H9 (cell line): ENCODE measurements around the gene INCENP. TPM values are rescaled to one million over a fixed set of nuclear protein-coding genes. Genes with fewer than 3 reads are reported as not detected.
A peak's percentile ranks its signal among the peaks of the same experiment; 100 is the strongest.

Experiments used
- DNase-seq: peaks from one replicate; pipeline ENCODE4 v3.0.0-alpha.2; 2017
- H2AFZ ChIP-seq: one replicate; pipeline ENCODE4 v1.6.1; 2013; ENCODE audit warnings: mild to moderate bottlenecking, low read length, control low read depth, moderate library complexity
- H2AK5ac ChIP-seq: 2 replicates; pipeline ENCODE4 v1.6.1; 2013; ENCODE audit warnings: low read length, control low read depth, mixed read lengths; ENCODE audit not compliant: insufficient read length
- H2BK120ac ChIP-seq: one replicate; pipeline ENCODE4 v1.6.1; 2013; ENCODE audit warnings: low read depth, mild to moderate bottlenecking, low read length, control low read depth, inconsistent platforms; ENCODE audit not compliant: poor library complexity, severe bottlenecking
- H2BK12ac ChIP-seq: 2 replicates; pipeline ENCODE4 v1.6.1; 2013; ENCODE audit warnings: low read length, control low read depth, mixed read lengths, low read depth; ENCODE audit not compliant: insufficient read length
- H2BK15ac ChIP-seq: 2 replicates; pipeline ENCODE4 v1.6.1; 2013; ENCODE audit warnings: low read depth, low read length, control low read depth
- H2BK20ac ChIP-seq: one replicate; pipeline ENCODE4 v1.6.1; 2013; ENCODE audit warnings: low read depth, mild to moderate bottlenecking, low read length, control low read depth, inconsistent platforms; ENCODE audit not compliant: poor library complexity, severe bottlenecking
- H2BK5ac ChIP-seq: 2 replicates; pipeline ENCODE4 v1.6.1; 2013; ENCODE audit warnings: low read length, control low read depth, mixed read lengths; ENCODE audit not compliant: insufficient read length
- H3K14ac ChIP-seq: 2 replicates; pipeline ENCODE4 v1.6.1; 2013; ENCODE audit warnings: low read length, control low read depth; ENCODE audit not compliant: insufficient read depth
- H3K18ac ChIP-seq: 2 replicates; pipeline ENCODE4 v1.6.1; 2013; ENCODE audit warnings: low read depth, mild to moderate bottlenecking, mixed read lengths, low read length, control low read depth; ENCODE audit not compliant: insufficient read length
- H3K23ac ChIP-seq: 2 replicates; pipeline ENCODE4 v1.6.1; 2013; ENCODE audit warnings: low read length, control low read depth, mixed read lengths, low read depth; ENCODE audit not compliant: insufficient read length
- H3K23me2 ChIP-seq: 2 replicates; pipeline ENCODE4 v1.6.1; 2013; ENCODE audit warnings: low read depth, mild to moderate bottlenecking, mixed read lengths, low read length, control low read depth; ENCODE audit not compliant: insufficient read length, poor library complexity, severe bottlenecking
- H3K27ac ChIP-seq: 2 replicates; pipeline ENCODE4 v1.5.1; 2013; ENCODE audit warnings: low read length, control low read depth, mixed read lengths, low read depth; ENCODE audit not compliant: insufficient read length
- H3K27me3 ChIP-seq: 2 replicates; pipeline ENCODE4 v1.6.1; 2013; ENCODE audit warnings: low read length, control low read depth, inconsistent platforms; ENCODE audit not compliant: insufficient read depth
- H3K4ac ChIP-seq: 2 replicates; pipeline ENCODE4 v1.6.1; 2013; ENCODE audit warnings: low read depth, mild to moderate bottlenecking, control low read depth, inconsistent platforms, low read length, moderate library complexity
- H3K4me1 ChIP-seq: 2 replicates; pipeline ENCODE4 v1.6.1; 2013; ENCODE audit warnings: low read length, control low read depth, inconsistent platforms; ENCODE audit not compliant: insufficient read depth
- H3K4me2 ChIP-seq: 2 replicates; pipeline ENCODE4 v1.6.1; 2013; ENCODE audit warnings: low read length, control low read depth, mixed read lengths; ENCODE audit not compliant: insufficient read length, insufficient read depth
- H3K56ac ChIP-seq: 2 replicates; pipeline ENCODE4 v1.6.1; 2013; ENCODE audit warnings: low read depth, mild to moderate bottlenecking, mixed read lengths, low read length, control low read depth; ENCODE audit not compliant: insufficient read length
- H3K79me1 ChIP-seq: 2 replicates; pipeline ENCODE4 v1.6.1; 2013; ENCODE audit warnings: low read depth, mild to moderate bottlenecking, moderate library complexity, low read length, control low read depth, inconsistent platforms; ENCODE audit not compliant: insufficient read depth, poor library complexity, severe bottlenecking
- H3K79me2 ChIP-seq: 2 replicates; pipeline ENCODE4 v1.6.1; 2013; ENCODE audit warnings: low read length, control low read depth, inconsistent platforms; ENCODE audit not compliant: insufficient read depth
- H3K9ac ChIP-seq: 2 replicates; pipeline ENCODE4 v1.6.1; 2013; ENCODE audit warnings: low read length, control low read depth, mixed read lengths; ENCODE audit not compliant: insufficient read length; ENCODE audit errors: extremely low read depth
- H3K9me3 ChIP-seq: one replicate; pipeline ENCODE4 v1.6.1; 2013; ENCODE audit warnings: low read depth, low read length, inconsistent platforms; ENCODE audit not compliant: control insufficient read depth
- H3T11ph ChIP-seq: one replicate; pipeline ENCODE4 v1.6.1; 2013; ENCODE audit warnings: mild to moderate bottlenecking, low read length, control low read depth, inconsistent platforms
- H4K20me1 ChIP-seq: one replicate; pipeline ENCODE4 v1.6.1; 2013; ENCODE audit not compliant: control insufficient read depth, insufficient read length, insufficient read depth
- H4K5ac ChIP-seq: 2 replicates; pipeline ENCODE4 v1.6.1; 2013; ENCODE audit warnings: low read depth, mild to moderate bottlenecking, mixed read lengths, low read length, control low read depth; ENCODE audit not compliant: insufficient read length
- H4K8ac ChIP-seq: replicated peaks from 2 replicates; pipeline ENCODE4 v1.6.1; 2013; ENCODE audit warnings: low read length, control low read depth, mixed read lengths, low read depth; ENCODE audit not compliant: insufficient read length
- H4K91ac ChIP-seq: 2 replicates; pipeline ENCODE4 v1.6.1; 2013; ENCODE audit warnings: low read depth, mild to moderate bottlenecking, moderate library complexity, mixed read lengths, low read length, control low read depth; ENCODE audit not compliant: insufficient read length
- H3K27ac Mint-ChIP-seq, 3 experiments: 2 replicates in 2 of 3; 3 replicates in 1 of 3; pipeline ENCODE4 v1.8.0; 2020 to 2021; ENCODE audit warnings: mixed read lengths in 3 of 3, mild to moderate bottlenecking in 1 of 3, moderate library complexity in 1 of 3
- H3K27me3 Mint-ChIP-seq: 2 replicates; pipeline ENCODE4 v1.8.0; 2021; ENCODE audit warnings: low read depth, mild to moderate bottlenecking, moderate library complexity, mixed read lengths
- H3K36me3 Mint-ChIP-seq, 3 experiments: 2 replicates in 2 of 3; 3 replicates in 1 of 3; pipeline ENCODE4 v1.8.0; 2020 to 2021; ENCODE audit warnings: low read depth in 3 of 3, mixed read lengths in 3 of 3; ENCODE audit not compliant: insufficient read depth in 1 of 3
- H3K4me1 Mint-ChIP-seq, 2 experiments: 2 replicates each; pipeline ENCODE4 v1.8.0; 2020; ENCODE audit warnings: mixed read lengths in 2 of 2
- H3K4me3 Mint-ChIP-seq, 2 experiments: 2 replicates in 1 of 2; 3 replicates in 1 of 2; pipeline ENCODE4 v1.8.0; 2020 to 2021; ENCODE audit warnings: mild to moderate bottlenecking in 2 of 2, mixed read lengths in 2 of 2, moderate library complexity in 1 of 2
- H3K9me3 Mint-ChIP-seq, 2 experiments: 2 replicates in 1 of 2; 3 replicates in 1 of 2; pipeline ENCODE4 v1.8.0; 2020; ENCODE audit warnings: mild to moderate bottlenecking in 2 of 2, mixed read lengths in 2 of 2, moderate library complexity in 1 of 2
- WGBS: extraction: QIAGEN DNeasy Blood & Tissue Kit; methylation state at CpG from one replicate; pipeline ENCODE4 v1.1.7; 2013; ENCODE audit warnings: missing lambda C conversion rate, low lambda C conversion rate, mixed read lengths; ENCODE audit not compliant: insufficient read length; ENCODE audit errors: extremely low coverage; 5-methylcytosine and 5-hydroxymethylcytosine counted together
- total RNA-seq: library from RNA; stranded (reverse); gene quantifications from 2 replicates; pipeline ENCODE4 v1.2.1, GENCODE V29; 2021
- TF ChIP-seq, protein P1 (sequence below): fragments of 200-600 bp; sonication (generic); conservative IDR thresholded peaks from 3 replicates; pipeline ENCODE4 v1.8.0; 2021; ENCODE audit warnings: antibody characterized with exemption, mild to moderate bottlenecking

The INCENP gene
- total RNA-seq, 1 experiment from 2014 or later, result 99.9 TPM

DNA sequence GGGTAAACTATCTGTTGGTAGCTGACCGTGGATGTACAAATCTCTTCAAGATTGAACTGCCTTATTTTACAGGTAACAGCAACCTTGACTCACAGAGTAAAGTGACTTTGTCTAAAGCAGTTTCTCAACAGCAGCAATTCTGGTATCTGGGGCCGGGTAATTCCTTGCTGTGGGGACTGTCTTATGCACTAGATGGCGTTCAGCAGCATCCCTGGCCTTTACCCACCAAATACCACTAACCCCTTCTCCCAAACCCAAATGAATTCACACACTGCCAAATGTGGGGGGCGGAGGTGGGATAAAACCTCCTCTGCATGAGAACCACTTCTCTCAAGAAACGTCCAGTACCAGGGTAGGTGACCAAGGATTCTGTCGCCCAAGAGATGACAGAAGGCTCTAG is 1.7 kb upstream of the INCENP start:
- no peak overlapping the region for H2AK5ac ChIP-seq
- no peak overlapping the region for H3K14ac ChIP-seq
- H3K79me2 ChIP-seq, result peaks cover 26% of the 10 kb centered on the region; the same call in 1 of the 2 replicates
- H2BK5ac ChIP-seq, result no peak overlapping the region
- H3K79me1 ChIP-seq, result peaks cover 5% of the 10 kb centered on the region
- peak; percentile 59 for DNase-seq
- H3K56ac ChIP-seq, result no peak overlapping the region
- TF ChIP-seq, protein P1, sequence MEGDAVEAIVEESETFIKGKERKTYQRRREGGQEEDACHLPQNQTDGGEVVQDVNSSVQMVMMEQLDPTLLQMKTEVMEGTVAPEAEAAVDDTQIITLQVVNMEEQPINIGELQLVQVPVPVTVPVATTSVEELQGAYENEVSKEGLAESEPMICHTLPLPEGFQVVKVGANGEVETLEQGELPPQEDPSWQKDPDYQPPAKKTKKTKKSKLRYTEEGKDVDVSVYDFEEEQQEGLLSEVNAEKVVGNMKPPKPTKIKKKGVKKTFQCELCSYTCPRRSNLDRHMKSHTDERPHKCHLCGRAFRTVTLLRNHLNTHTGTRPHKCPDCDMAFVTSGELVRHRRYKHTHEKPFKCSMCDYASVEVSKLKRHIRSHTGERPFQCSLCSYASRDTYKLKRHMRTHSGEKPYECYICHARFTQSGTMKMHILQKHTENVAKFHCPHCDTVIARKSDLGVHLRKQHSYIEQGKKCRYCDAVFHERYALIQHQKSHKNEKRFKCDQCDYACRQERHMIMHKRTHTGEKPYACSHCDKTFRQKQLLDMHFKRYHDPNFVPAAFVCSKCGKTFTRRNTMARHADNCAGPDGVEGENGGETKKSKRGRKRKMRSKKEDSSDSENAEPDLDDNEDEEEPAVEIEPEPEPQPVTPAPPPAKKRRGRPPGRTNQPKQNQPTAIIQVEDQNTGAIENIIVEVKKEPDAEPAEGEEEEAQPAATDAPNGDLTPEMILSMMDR, result peak; percentile 57
- H3K9me3 ChIP-seq, result no peaks in the 10 kb centered on the region
- no peak overlapping the region for H3K27ac Mint-ChIP-seq
- no peaks in the 10 kb centered on the region for H4K20me1 ChIP-seq
- peak overlapping the region; percentile 49 for H2AFZ ChIP-seq
- H3K27ac ChIP-seq, result no peak overlapping the region
- no peaks in the 10 kb centered on the region for H3K27me3 ChIP-seq
- WGBS, result no CpG with 5 or more reads among the region's 6 CpGs
- peaks cover 3% of the 10 kb centered on the region; the same call in 1 of the 2 replicates for H3K27me3 Mint-ChIP-seq
- H4K8ac ChIP-seq, result no peak overlapping the region
- no peak overlapping the region for H2BK15ac ChIP-seq
- H3K23ac ChIP-seq, result no peak overlapping the region
- peaks cover 3 to 7% (median 4%) of the 10 kb centered on the region in 3 experiments; a peak in 4 of 7 replicates for H3K36me3 Mint-ChIP-seq
- no peak overlapping the region for H4K91ac ChIP-seq
- H3K4me1 ChIP-seq, result peaks cover 2% of the 10 kb centered on the region; the same call in 1 of the 2 replicates
- H2BK20ac ChIP-seq, result no peak overlapping the region
- H3K18ac ChIP-seq, result no peak overlapping the region
- peaks cover 8% of the 10 kb centered on the region for H3K23me2 ChIP-seq
- H2BK120ac ChIP-seq, result no peak overlapping the region
- H3T11ph ChIP-seq, result no peak overlapping the region
- H4K5ac ChIP-seq, result no peak overlapping the region
- no peak overlapping the region for H3K4ac ChIP-seq
- peaks cover 18% of the 10 kb centered on the region in 2 experiments for H3K4me1 Mint-ChIP-seq
- H3K4me3 Mint-ChIP-seq, result no peak overlapping the region; a peak in 1 of 5 replicates
- peaks cover 0 to 1% of the 10 kb centered on the region in 2 experiments; a peak in 2 of 5 replicates for H3K9me3 Mint-ChIP-seq
- H2BK12ac ChIP-seq, result no peak overlapping the region
- no peak overlapping the region for H3K9ac ChIP-seq
- H3K4me2 ChIP-seq, result no peak overlapping the region
